OCI-LY1 (cell line): ENCODE results near the gene AR.

Experiments
- H2AFZ ChIP-seq: fragments of 200-600 bp; sonication (generic), shearing (Covaris generic); 2 replicates; pipeline ENCODE4 v1.6.0; 2014; ENCODE audit warnings: antibody characterized with exemption, mild to moderate bottlenecking, low read length
- H3F3A ChIP-seq: fragments of 200-600 bp; sonication (generic), shearing (Covaris generic); 2 replicates; pipeline ENCODE4 v1.6.0; 2014; ENCODE audit warnings: mild to moderate bottlenecking, antibody characterized with exemption, low read length, moderate library complexity; ENCODE audit not compliant: insufficient read depth
- H3K27ac ChIP-seq: fragments of 200-600 bp; sonication (generic); 2 replicates; pipeline ENCODE4 v1.5.1; 2014; ENCODE audit warnings: low read length, mixed run types, mild to moderate bottlenecking, low read depth; ENCODE audit not compliant: poor library complexity, severe bottlenecking
- H3K27me3 ChIP-seq: fragments of 200-600 bp; sonication (generic); 2 replicates; pipeline ENCODE4 v1.6.0; 2014; ENCODE audit warnings: antibody characterized with exemption, mild to moderate bottlenecking, low read length, moderate library complexity; ENCODE audit not compliant: insufficient read depth
- H3K36me3 ChIP-seq: fragments of 200-600 bp; sonication (generic); 2 replicates; pipeline ENCODE4 v1.6.1; 2014; ENCODE audit warnings: mild to moderate bottlenecking, antibody characterized with exemption, low read length, moderate library complexity, mixed read lengths; ENCODE audit not compliant: insufficient read depth
- H3K4me1 ChIP-seq: fragments of 200-600 bp; sonication (generic); 2 replicates; pipeline ENCODE4 v1.5.1; 2014; ENCODE audit warnings: mild to moderate bottlenecking, low read length, moderate library complexity; ENCODE audit not compliant: insufficient read depth, severe bottlenecking
- H3K4me2 ChIP-seq: fragments of 200-600 bp; sonication (generic), shearing (Covaris generic); 2 replicates; pipeline ENCODE4 v1.6.1; 2014; ENCODE audit warnings: low read length
- H3K4me3 ChIP-seq: fragments of 200-600 bp; sonication (generic); 2 replicates; pipeline ENCODE4 v1.5.1; 2014; ENCODE audit warnings: low read length, low read depth, mild to moderate bottlenecking, mixed read lengths; ENCODE audit not compliant: poor library complexity, severe bottlenecking
- H3K79me2 ChIP-seq: fragments of 200-600 bp; shearing (Covaris generic); 2 replicates; pipeline ENCODE4 v1.6.1; 2016; ENCODE audit warnings: mixed run types, low read length, mixed read lengths; ENCODE audit not compliant: insufficient read depth
- H3K9ac ChIP-seq: fragments of 200-600 bp; sonication (generic), shearing (Covaris generic); 2 replicates; pipeline ENCODE4 v1.6.1; 2014; ENCODE audit warnings: mild to moderate bottlenecking, low read length, mixed read lengths
- H3K9me2 ChIP-seq: fragments of 200-600 bp; sonication (generic), shearing (Covaris generic); 2 replicates; pipeline ENCODE4 v1.6.1; 2014; ENCODE audit warnings: low read depth, mild to moderate bottlenecking, low read length, mixed read lengths
- H3K9me3 ChIP-seq: fragments of 200-600 bp; shearing (Covaris generic); 2 replicates; pipeline ENCODE4 v1.6.1; 2014; ENCODE audit warnings: low read length, mixed read lengths
- H4K20me1 ChIP-seq: fragments of 200-600 bp; sonication (generic), shearing (Covaris generic); 2 replicates; pipeline ENCODE4 v1.6.0; 2016; ENCODE audit warnings: mild to moderate bottlenecking, low read length; ENCODE audit not compliant: insufficient read depth
- CTCF ChIP-seq: fragments of 200-600 bp; sonication (generic), shearing (Covaris generic); IDR thresholded peaks from 2 replicates; pipeline ENCODE4 v1.5.1; 2017; ENCODE audit warnings: mild to moderate bottlenecking, antibody characterized with exemption, low read length, moderate library complexity, mixed read lengths
- EZH2 ChIP-seq: fragments of 200-600 bp; sonication (generic), shearing (Covaris generic); IDR thresholded peaks from 2 replicates; pipeline ENCODE4 v1.8.0; 2017; ENCODE audit warnings: borderline replicate concordance, mixed run types, mild to moderate bottlenecking, antibody characterized with exemption, low read length, moderate library complexity, mixed read lengths

The AR gene

GRCh38 chrX:67731061-67731460 is 187.2 kb downstream of the AR start:
- Histone ChIP-seq H3K27ac (no peak overlapping the region), H3K9me3 (no peaks in the 10 kb centered on the region)
- no peak for TF ChIP-seq EZH2
- no peak for TF ChIP-seq CTCF

GRCh38 chrX:67732864-67733263 is 189.0 kb downstream of the AR start:
- Histone ChIP-seq H3K27ac (no peak overlapping the region), H3F3A (no peaks in the 10 kb centered on the region), H3K9ac (no peak overlapping the region), H2AFZ (no peak overlapping the region), H3K9me2 (no peaks in the 10 kb centered on the region), H3K79me2 (no peaks in the 10 kb centered on the region), H3K36me3 (no peaks in the 10 kb centered on the region), H3K4me3 (no peak overlapping the region), H3K4me1 (no peaks in the 10 kb centered on the region), H3K27me3 (no peaks in the 10 kb centered on the region), H4K20me1 (no peaks in the 10 kb centered on the region), H3K9me3 (no peaks in the 10 kb centered on the region), H3K4me2 (no peak overlapping the region)
- no peak for TF ChIP-seq EZH2
- no peak for TF ChIP-seq CTCF

More at GRCh38 chrX:67731061-67731460, 187.2 kb downstream of the AR start:
- H3K9ac ChIP-seq: no peak overlapping the region
- no peak overlapping the region for H3K4me3 ChIP-seq
- H3K9me2 ChIP-seq: no peaks in the 10 kb centered on the region
- H2AFZ ChIP-seq: no peak overlapping the region
- no peaks in the 10 kb centered on the region for H4K20me1 ChIP-seq
- no peaks in the 10 kb centered on the region for H3K27me3 ChIP-seq
- H3F3A ChIP-seq: no peaks in the 10 kb centered on the region
- H3K4me2 ChIP-seq: no peak overlapping the region
- H3K36me3 ChIP-seq: no peaks in the 10 kb centered on the region
- no peaks in the 10 kb centered on the region for H3K79me2 ChIP-seq
- H3K4me1 ChIP-seq: no peaks in the 10 kb centered on the region

GRCh38 chrX:67734111-67734753 is 190.4 kb downstream of the AR start:
- no peak overlapping the region for H3K27ac ChIP-seq
- H3K27me3 ChIP-seq: no peaks in the 10 kb centered on the region
- H3K4me1 ChIP-seq: no peaks in the 10 kb centered on the region
- TF ChIP-seq CTCF (no peak), EZH2 (no peak)
- no peaks in the 10 kb centered on the region for H3K9me3 ChIP-seq
- H3K9me2 ChIP-seq: no peaks in the 10 kb centered on the region
- no peak overlapping the region for H3K4me3 ChIP-seq
- H4K20me1 ChIP-seq: no peaks in the 10 kb centered on the region
- no peaks in the 10 kb centered on the region for H3K36me3 ChIP-seq
- no peaks in the 10 kb centered on the region for H3F3A ChIP-seq
- H2AFZ ChIP-seq: no peak overlapping the region
- H3K4me2 ChIP-seq: no peak overlapping the region
- H3K79me2 ChIP-seq: no peaks in the 10 kb centered on the region
- H3K9ac ChIP-seq: no peak overlapping the region
